NCI-H1048 (cell line): ENCODE data around the gene PPP1CB.
"Not testable (repeated sequence)": the region's sequence is repeated elsewhere in the genome, so short reads cannot be mapped to it uniquely, and the experiment has no call there.

Source experiments
- DNase-seq: peaks from one replicate; lab custom pipeline; 2025; lab: John Stamatoyannopoulos, UW

The PPP1CB gene

GRCh38 chr2:28751252-28751955 is at the start of gene PPP1CB:
Gene PPP1CB (plus strand): TSS chr2:28751830. CDS start chr2:28752125, 295 bp downstream.
- peak; percentile 87 for DNase-seq

- no peak for DNase-seq
Observed at GRCh38 chr2:28702415-28702861, 49.2 kb upstream of the PPP1CB start.

- DNase-seq, result no peak
Observed at GRCh38 chr2:28702878-28703277, 48.8 kb upstream of the PPP1CB start.

GRCh38 chr2:28704621-28705020 is 47.0 kb upstream of the PPP1CB start:
- no peak for DNase-seq

GRCh38 chr2:28705751-28706440 is 45.7 kb upstream of the PPP1CB start:
- DNase-seq, result no peak

- no peak for DNase-seq
Observed at GRCh38 chr2:28707592-28707991, 44.0 kb upstream of the PPP1CB start.

GRCh38 chr2:28709101-28709500 is 42.5 kb upstream of the PPP1CB start:
- DNase-seq, result no peak

GRCh38 chr2:28710545-28710944 is 41.1 kb upstream of the PPP1CB start:
- no peak for DNase-seq

- DNase-seq, result no peak
Observed at GRCh38 chr2:28713577-28714298, 37.9 kb upstream of the PPP1CB start.

- DNase-seq, result no peak
Observed at GRCh38 chr2:28716265-28716865, 35.3 kb upstream of the PPP1CB start.

GRCh38 chr2:28717339-28717758 is 34.3 kb upstream of the PPP1CB start:
- DNase-seq, result no peak

- DNase-seq, result no peak
Observed at GRCh38 chr2:28720345-28720744, 31.3 kb upstream of the PPP1CB start.

- no peak for DNase-seq
Observed at GRCh38 chr2:28721601-28722191, 29.9 kb upstream of the PPP1CB start.

- DNase-seq, result no peak
Observed at GRCh38 chr2:28725021-28725711, 26.5 kb upstream of the PPP1CB start.

GRCh38 chr2:28726177-28726576 is 25.5 kb upstream of the PPP1CB start:
- DNase-seq, result no peak

- no peak for DNase-seq
Observed at GRCh38 chr2:28729698-28730097, 21.9 kb upstream of the PPP1CB start.

GRCh38 chr2:28730641-28731146 is 20.9 kb upstream of the PPP1CB start:
- no peak for DNase-seq

GRCh38 chr2:28735511-28735910 is 16.1 kb upstream of the PPP1CB start:
- no peak for DNase-seq

GRCh38 chr2:28736034-28736433 is 15.6 kb upstream of the PPP1CB start:
- no peak for DNase-seq

GRCh38 chr2:28737655-28738054 is 14.0 kb upstream of the PPP1CB start:
- no peak for DNase-seq

- DNase-seq, result not testable (repeated sequence)
Observed at GRCh38 chr2:28742619-28743018, 9.0 kb upstream of the PPP1CB start.
